ENCODE results near the gene ZC3H10.
"Not testable (repeated sequence)": the region's sequence is repeated elsewhere in the genome, so short reads cannot be mapped to it uniquely, and the experiment has no call there.

Gene ZC3H10

DNA sequence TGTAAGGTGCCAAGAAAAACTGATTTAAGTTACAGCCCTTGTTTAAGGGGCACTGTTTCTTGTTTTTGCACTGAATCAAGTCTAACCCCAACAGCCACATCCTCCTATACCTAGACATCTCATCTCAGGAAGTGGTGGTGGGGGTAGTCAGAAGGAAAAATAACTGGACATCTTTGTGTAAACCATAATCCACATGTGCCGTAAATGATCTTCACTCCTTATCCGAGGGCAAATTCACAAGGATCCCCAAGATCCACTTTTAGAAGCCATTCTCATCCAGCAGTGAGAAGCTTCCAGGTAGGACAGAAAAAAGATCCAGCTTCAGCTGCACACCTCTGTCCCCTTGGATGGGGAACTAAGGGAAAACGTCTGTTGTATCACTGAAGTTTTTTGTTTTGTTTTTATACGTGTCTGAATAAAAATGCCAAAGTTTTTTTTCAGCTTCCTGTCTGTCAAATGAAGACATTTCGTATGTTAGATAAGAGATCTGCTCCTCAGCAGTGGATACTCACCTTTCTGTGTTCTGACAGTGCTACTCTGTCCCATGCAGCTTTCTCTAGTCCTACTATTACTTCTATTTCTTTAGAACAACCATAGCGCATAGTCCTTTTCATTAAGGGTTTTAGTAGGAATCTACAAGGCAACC is 14.9 kb upstream of the ZC3H10 start:
- DNase-seq, result no peak

DNA sequence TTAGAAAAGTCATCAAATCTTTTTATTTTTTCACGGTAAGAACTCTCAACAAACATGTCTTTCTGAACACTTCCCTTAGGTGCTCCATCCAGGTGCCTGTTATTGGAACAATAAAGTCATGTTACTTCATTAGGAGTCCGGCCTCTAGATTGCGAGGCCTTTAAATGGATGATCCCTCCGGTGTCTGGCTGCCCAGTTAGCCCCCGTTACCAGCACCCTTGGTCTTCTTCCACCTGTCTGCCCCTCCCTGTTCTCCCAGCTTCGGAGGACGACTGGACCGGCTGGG is 14.3 kb upstream of the ZC3H10 start:
- no peak for DNase-seq

- peak; percentile 99 for DNase-seq
Measured at GRCh38 chr12:56104109-56104814, 13.8 kb upstream of the ZC3H10 start, which contains the start of gene PA2G4. PA2G4 (plus strand) TSS chr12:56104559; CDS start chr12:56104738, 179 bp downstream.

DNA sequence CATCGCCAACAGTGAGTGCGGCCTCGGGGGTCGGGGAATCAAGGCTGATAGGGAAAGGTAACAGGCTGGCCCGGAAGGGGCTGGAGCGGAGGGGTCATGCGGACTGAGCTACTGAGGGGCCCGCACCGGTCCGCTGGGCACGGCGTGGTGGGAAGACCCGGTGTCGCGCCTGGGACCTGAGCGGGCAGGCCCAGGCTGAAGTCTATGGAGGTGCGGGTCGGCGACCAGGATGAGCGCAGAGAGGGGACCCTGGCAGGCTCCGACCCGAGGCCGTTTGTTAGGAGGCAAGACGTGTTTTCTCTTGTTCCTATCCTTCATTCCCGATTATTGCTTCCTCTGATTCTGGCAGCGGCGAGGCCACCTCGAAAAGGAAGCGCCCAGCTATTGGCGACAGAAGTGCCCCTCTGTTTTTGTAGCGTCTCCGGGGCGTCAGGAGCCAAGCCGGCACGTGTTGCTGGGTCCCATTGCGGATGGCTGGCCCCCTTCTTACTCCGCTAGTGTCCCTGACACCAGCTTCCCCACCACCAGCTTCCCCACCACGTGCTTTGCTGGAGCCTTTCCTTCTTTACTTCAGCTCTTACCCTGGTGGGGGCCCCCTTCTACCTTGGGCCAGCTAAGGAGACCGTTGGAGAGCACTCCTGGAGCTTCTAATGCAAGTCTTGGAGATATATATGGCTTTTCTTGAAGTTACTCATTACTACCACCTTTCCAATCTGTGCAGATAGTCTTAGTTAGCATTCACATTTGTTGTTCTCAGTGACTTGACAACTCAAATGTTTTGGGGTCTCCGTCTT is 13.1 kb upstream of the ZC3H10 start:
- DNase-seq, result no peak

DNA sequence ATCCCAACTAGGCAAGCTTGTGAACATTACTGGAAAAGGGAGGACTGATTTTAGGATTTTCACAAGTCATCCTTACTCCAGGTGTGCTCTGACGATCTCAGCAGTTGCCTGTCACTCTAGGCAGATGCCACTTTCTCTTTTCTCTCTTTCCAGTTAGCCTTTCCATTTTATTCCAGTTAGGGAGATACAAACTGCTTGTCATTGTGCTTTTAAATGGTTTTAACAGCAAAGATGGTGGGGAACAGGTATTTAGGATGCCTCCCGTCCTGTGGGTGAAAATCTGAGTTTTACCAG is 12.5 kb upstream of the ZC3H10 start:
- no peak for DNase-seq

DNA sequence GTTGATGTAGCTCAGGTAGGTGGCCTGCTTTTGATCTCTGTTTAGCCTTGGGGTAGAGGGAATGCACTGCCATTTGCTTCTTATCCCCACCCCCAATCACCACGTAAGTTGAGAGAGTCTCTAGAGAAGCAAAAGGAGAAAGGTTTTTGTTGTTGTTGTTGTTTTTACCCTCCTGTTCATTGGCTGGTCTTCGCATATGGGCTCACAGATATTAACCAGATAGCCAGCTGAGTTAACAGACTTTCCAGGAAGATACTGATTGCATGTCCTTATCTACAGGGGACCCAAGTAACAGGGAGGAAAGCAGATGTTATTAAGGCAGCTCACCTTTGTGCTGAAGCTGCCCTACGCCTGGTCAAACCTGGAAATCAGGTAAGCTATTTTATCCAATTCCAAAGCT is 10.8 kb upstream of the ZC3H10 start:
- no peak for DNase-seq

DNA sequence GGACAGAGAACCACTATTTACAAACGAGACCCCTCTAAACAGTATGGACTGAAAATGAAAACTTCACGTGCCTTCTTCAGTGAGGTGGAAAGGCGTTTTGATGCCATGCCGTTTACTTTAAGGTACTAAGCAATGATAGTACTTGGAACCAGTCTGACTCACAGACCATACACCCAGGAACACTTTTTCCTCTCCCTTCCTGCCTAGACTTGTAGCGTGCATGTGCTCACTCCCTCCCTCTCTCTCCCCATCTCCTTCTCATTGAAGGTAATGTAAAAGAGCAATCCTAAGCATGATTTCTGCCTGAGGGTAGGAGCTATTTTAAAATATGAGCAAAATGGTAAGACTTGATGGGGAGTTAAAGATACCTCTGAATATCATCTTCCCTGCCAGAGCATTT is 7.5 kb upstream of the ZC3H10 start:
- no peak for DNase-seq

DNA sequence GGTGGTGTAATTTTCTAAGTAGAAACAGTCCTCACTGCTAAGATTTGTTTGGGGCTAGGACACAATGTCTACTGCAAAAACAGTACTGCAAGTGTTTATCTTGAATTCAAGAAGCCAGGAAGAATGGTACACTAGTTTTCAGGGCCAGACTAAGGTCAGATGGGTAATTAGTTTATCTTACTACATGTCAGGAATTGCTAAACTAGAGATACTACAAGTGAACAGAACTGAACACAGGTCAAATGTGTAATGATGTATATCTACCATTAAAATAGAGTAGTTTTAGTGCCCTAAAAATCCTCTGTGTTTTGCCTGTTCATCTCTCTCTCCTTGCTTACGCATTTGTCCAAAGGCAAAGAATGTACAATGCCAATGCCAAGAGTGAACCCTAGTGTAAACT is 4.0 kb upstream of the ZC3H10 start:
- no peak for DNase-seq

- DNase-seq, result no peak
Measured at GRCh38 chr12:56115329-56115728, 2.7 kb upstream of the ZC3H10 start.

DNA sequence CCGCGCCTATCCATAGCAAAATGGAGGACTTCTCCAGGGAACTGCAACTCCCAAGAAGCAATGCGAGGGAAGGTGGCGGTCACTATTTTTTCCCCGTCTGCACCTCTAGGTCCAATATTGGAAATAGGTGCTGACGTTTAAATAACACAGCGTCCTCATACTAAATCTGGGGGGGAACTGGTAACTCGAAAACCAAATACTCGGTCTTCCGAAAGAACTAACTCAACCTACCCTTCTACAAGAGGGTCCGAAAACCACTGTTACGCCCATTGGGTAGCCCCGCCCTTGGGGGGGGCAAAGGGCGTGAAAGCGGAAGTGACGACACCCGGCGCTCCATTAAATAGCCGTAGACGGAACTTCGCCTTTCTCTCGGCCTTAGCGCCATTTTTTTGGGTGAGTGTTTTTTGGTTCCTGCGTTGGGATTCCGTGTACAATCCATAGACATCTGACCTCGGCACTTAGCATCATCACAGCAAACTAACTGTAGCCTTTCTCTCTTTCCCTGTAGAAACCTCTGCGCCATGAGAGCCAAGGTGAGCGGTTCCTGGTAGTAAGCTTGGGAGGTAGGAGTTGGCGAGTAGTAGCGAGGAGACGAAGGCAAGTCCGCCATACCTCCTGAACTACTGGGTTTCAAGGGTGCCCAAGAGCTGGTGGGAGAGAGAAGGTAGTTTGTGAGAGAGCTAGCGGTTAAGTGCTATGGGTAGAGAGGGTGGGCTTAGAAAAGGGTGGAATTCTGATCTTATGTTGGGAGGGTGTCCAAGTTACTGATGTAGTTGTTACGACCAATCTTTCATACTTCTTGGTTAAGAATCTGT is 1.6 kb upstream of the ZC3H10 start, which contains the start of gene RPL41:
Gene RPL41, plus strand, starts transcription at position 367 of the 815 bp plus-strand sequence.
- peak; percentile 94 for DNase-seq

DNA sequence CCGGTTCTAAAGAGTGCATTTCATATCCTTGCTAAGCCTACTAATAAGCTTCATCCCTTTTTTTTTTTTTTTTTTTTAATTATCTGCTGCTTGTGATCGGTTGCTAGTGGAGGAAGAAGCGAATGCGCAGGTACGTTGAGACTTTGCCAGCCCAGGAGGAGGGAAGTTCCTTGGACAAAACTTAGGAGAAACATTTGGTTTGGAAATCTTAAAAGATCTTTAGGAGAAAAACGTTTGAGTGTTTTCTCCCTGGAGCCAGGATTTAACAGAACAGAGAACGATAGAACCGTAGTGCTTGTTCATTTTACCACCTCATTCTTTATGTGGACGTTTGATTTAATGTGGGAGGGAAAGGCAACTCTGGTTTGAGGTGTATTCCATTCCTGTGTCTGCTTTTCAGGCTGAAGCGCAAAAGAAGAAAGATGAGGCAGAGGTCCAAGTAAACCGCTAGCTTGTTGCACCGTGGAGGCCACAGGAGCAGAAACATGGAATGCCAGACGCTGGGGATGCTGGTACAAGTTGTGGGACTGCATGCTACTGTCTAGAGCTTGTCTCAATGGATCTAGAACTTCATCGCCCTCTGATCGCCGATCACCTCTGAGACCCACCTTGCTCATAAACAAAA is 872 bp upstream of the ZC3H10 start:
- not testable (repeated sequence) for DNase-seq

- DNase-seq, result no peak
Measured at GRCh38 chr12:56118688-56119357, 757 bp downstream of the ZC3H10 start.

GRCh38 chr12:56119361-56119796 is 1.3 kb downstream of the ZC3H10 start:
- peak; percentile 73 for DNase-seq

GRCh38 chr12:56120158-56120846 is 2.2 kb downstream of the ZC3H10 start:
- DNase-seq, result no peak

GRCh38 chr12:56121204-56121870 is 3.3 kb downstream of the ZC3H10 start:
- no peak for DNase-seq

- peak; percentile 50 for DNase-seq
Measured at GRCh38 chr12:56122637-56123036, 4.6 kb downstream of the ZC3H10 start.

GRCh38 chr12:56124133-56124532 is 6.1 kb downstream of the ZC3H10 start:
- DNase-seq, result no peak

DNA sequence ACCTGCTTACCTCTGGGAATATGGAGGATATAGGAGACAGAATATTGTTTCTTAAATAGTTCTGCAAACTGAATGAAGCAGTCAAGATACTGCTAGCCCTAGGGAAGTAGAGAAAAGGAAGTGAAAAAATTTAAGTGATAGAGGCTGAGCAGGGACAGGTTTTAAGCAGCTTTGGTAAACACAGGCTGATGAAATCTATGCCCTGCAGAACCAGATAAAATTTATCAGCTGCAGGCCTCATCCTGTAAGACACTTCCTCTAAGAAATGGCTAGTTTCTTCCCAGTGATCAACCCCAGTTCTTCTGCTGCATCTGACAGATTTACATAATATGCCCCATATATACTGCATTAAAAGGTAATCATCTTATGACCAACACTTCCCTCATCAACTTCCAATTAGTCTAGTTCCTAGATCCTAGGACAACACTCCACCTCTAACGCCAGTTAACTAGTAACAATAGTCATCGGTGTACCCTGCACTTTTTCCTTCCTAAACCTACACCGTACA is 8.7 kb downstream of the ZC3H10 start:
- DNase-seq, result no peak

DNA sequence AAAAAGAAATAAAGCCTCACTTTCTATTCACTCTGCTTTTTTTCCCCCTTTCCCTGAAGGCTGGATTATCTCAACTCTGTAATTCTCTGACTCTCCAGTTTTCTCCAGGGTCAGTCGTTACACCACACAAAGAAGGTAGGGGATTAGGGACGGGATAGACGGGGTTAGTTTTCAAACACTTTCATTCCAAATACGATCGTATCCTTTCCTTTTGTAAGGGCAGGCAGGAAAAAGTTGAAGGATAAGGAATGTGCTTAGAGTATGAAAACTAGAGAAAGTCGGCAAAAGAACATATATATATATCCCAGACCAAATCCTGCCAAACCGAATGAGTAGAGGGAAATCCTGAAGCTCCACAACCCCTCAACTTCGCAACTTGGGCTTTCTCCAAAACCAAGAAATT is 9.4 kb downstream of the ZC3H10 start:
- no peak for DNase-seq

GRCh38 chr12:56127888-56128669 is 10.0 kb downstream of the ZC3H10 start, which contains the start of gene ESYT1:
ESYT1 (plus strand) TSS chr12:56128267; CDS start chr12:56128320, 53 bp downstream.
- peak; percentile 99 for DNase-seq
